MM.1S (cell line): ENCODE results near the gene CFP.

Experiments
- DNase-seq: peaks from one replicate; pipeline ENCODE4 v3.0.0-alpha.2; 2015
- H2AFZ ChIP-seq: fragments of 300-600 bp; sonication (generic); 2 replicates; pipeline ENCODE4 v1.6.0; 2016; ENCODE audit warnings: antibody characterized with exemption, low read length
- H3F3A ChIP-seq: fragments of 300-600 bp; sonication (generic); 2 replicates; pipeline ENCODE4 v1.6.1; 2016; ENCODE audit warnings: mild to moderate bottlenecking, antibody characterized with exemption, low read length, moderate library complexity, mixed read lengths; ENCODE audit not compliant: insufficient read depth
- H3K27ac ChIP-seq: fragments of 300-600 bp; sonication (generic); 2 replicates; pipeline ENCODE4 v1.5.1; 2016; ENCODE audit warnings: mild to moderate bottlenecking, low read length
- H3K27me3 ChIP-seq: fragments of 300-600 bp; sonication (generic); replicated peaks from 2 replicates; pipeline ENCODE4 v1.6.0; 2016; ENCODE audit warnings: low read length; ENCODE audit not compliant: insufficient read depth
- H3K36me3 ChIP-seq: fragments of 300-600 bp; sonication (generic); replicated peaks from 2 replicates; pipeline ENCODE4 v1.6.1; 2016; ENCODE audit warnings: mild to moderate bottlenecking, low read length, mixed read lengths; ENCODE audit not compliant: insufficient read depth
- H3K4me1 ChIP-seq: fragments of 300-600 bp; sonication (generic); 2 replicates; pipeline ENCODE4 v1.6.1; 2016; ENCODE audit warnings: low read length, mixed read lengths
- H3K4me2 ChIP-seq: fragments of 300-600 bp; sonication (generic); 2 replicates; pipeline ENCODE4 v1.6.0; 2016; ENCODE audit warnings: low read depth, low read length
- H3K4me3 ChIP-seq: fragments of 300-600 bp; sonication (generic); 2 replicates; pipeline ENCODE4 v1.5.1; 2016; ENCODE audit warnings: low read length, mixed read lengths
- H3K79me2 ChIP-seq: fragments of 300-600 bp; sonication (generic); 2 replicates; pipeline ENCODE4 v1.6.1; 2016; ENCODE audit warnings: mixed run types, low read length, mixed read lengths
- H3K9ac ChIP-seq: fragments of 300-600 bp; sonication (generic); 2 replicates; pipeline ENCODE4 v1.6.1; 2016; ENCODE audit warnings: low read length, mixed read lengths
- H3K9me2 ChIP-seq: fragments of 300-600 bp; sonication (generic); replicated peaks from 2 replicates; pipeline ENCODE4 v1.6.1; 2016; ENCODE audit warnings: mild to moderate bottlenecking, low read length, mixed read lengths; ENCODE audit not compliant: insufficient read depth
- H3K9me3 ChIP-seq: fragments of 300-600 bp; sonication (generic); replicated peaks from 2 replicates; pipeline ENCODE4 v1.6.1; 2016; ENCODE audit warnings: mild to moderate bottlenecking, low read length, mixed read lengths; ENCODE audit not compliant: insufficient read depth
- H4K20me1 ChIP-seq: fragments of 300-600 bp; sonication (generic); 2 replicates; pipeline ENCODE4 v1.6.1; 2016; ENCODE audit warnings: mild to moderate bottlenecking, low read length, moderate library complexity, mixed read lengths; ENCODE audit not compliant: insufficient read depth
- EZH2 ChIP-seq: fragments of 300-600 bp; sonication (generic); optimal IDR thresholded peaks from 2 replicates; pipeline ENCODE3; 2017; ENCODE audit warnings: low read depth, mild to moderate bottlenecking, antibody characterized with exemption, low read length, mixed read lengths
- EZH2phosphoT487 ChIP-seq: fragments of 300-600 bp; sonication (generic); IDR thresholded peaks from 2 replicates; pipeline ENCODE4 v1.6.1; 2018; ENCODE audit warnings: antibody characterized with exemption, low read length
- TF ChIP-seq, protein P1 (sequence below): fragments of 300-600 bp; sonication (generic); IDR thresholded peaks from 2 replicates; pipeline ENCODE4 v1.5.1; 2016; ENCODE audit warnings: antibody characterized with exemption, low read length, mixed read lengths

CFP gene

DNA sequence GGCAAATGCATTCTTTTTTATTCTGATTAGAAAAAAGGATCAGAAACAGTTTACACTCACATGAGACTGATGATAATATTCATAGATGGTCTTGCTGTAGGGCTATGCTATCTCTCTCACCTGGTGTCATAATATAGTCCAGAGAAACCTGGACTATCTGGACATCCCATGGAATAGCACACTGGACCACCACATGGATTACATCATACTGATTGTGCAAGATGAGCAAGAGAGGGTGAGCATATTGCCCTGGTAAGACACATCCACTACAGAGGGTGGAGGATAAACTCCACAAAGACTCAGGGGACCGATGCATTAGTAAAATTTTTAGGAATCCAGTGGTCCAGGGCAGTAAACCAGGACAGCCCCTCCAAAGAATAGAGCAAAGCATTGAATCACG lies 18.2 kb downstream of the CFP start:
- Histone ChIP-seq H3K36me3 (no peaks in the 10 kb centered on the region), H3F3A (no peaks in the 10 kb centered on the region), H2AFZ (no peak overlapping the region), H3K27me3 (no peaks in the 10 kb centered on the region), H3K9me3 (no peaks in the 10 kb centered on the region), H3K4me2 (no peak overlapping the region), H3K4me3 (no peak overlapping the region), H3K9ac (no peak overlapping the region), H3K27ac (no peak overlapping the region), H3K4me1 (no peaks in the 10 kb centered on the region), H3K79me2 (no peaks in the 10 kb centered on the region), H4K20me1 (no peaks in the 10 kb centered on the region), H3K9me2 (no peaks in the 10 kb centered on the region)
- no peak for TF ChIP-seq EZH2phosphoT487
- TF ChIP-seq, protein P1, sequence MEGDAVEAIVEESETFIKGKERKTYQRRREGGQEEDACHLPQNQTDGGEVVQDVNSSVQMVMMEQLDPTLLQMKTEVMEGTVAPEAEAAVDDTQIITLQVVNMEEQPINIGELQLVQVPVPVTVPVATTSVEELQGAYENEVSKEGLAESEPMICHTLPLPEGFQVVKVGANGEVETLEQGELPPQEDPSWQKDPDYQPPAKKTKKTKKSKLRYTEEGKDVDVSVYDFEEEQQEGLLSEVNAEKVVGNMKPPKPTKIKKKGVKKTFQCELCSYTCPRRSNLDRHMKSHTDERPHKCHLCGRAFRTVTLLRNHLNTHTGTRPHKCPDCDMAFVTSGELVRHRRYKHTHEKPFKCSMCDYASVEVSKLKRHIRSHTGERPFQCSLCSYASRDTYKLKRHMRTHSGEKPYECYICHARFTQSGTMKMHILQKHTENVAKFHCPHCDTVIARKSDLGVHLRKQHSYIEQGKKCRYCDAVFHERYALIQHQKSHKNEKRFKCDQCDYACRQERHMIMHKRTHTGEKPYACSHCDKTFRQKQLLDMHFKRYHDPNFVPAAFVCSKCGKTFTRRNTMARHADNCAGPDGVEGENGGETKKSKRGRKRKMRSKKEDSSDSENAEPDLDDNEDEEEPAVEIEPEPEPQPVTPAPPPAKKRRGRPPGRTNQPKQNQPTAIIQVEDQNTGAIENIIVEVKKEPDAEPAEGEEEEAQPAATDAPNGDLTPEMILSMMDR = no peak
- no peak for TF ChIP-seq EZH2
- no peak for DNase-seq

DNA sequence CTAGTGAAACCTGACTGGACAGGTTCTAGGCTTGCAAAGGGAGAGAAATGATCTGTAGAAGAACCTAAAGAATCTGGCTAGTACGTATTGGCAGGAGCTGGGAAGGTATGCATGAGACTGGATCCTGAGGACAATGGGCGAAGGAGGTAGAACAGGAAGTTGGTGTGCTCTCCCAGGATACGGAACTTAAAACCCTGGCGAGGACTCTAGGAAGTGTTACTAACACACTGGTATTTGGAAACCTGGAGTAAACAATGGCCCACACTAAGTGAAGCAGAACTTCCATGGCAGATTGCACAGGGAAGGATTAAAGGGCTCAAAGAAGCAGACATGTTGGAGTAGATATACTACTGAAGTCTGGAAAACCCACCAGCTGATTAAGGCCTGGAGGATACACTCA lies 19.2 kb downstream of the CFP start:
- H3K79me2 ChIP-seq = no peaks in the 10 kb centered on the region
- H2AFZ ChIP-seq = no peak overlapping the region
- H3K27ac ChIP-seq = no peak overlapping the region
- no peak overlapping the region for H3K4me3 ChIP-seq
- H3K4me1 ChIP-seq = no peaks in the 10 kb centered on the region
- no peaks in the 10 kb centered on the region for H3K9me2 ChIP-seq
- no peaks in the 10 kb centered on the region for H4K20me1 ChIP-seq
- no peaks in the 10 kb centered on the region for H3K36me3 ChIP-seq
- no peaks in the 10 kb centered on the region for H3K27me3 ChIP-seq
- no peaks in the 10 kb centered on the region for H3F3A ChIP-seq
- H3K9ac ChIP-seq = no peak overlapping the region
- no peak overlapping the region for H3K4me2 ChIP-seq
- H3K9me3 ChIP-seq = no peaks in the 10 kb centered on the region
- TF ChIP-seq EZH2 = no peak
- no peak for DNase-seq

- H3K9me2 ChIP-seq = no peaks in the 10 kb centered on the region
- no peaks in the 10 kb centered on the region for H3F3A ChIP-seq
- H3K4me3 ChIP-seq = no peak overlapping the region
- no peaks in the 10 kb centered on the region for H3K36me3 ChIP-seq
- no peak for DNase-seq
- TF ChIP-seq, protein P1 = no peak
- TF ChIP-seq EZH2phosphoT487 (no peak), EZH2 (no peak)
- no peaks in the 10 kb centered on the region for H3K4me1 ChIP-seq
- no peaks in the 10 kb centered on the region for H3K27me3 ChIP-seq
- H3K79me2 ChIP-seq = no peaks in the 10 kb centered on the region
- no peak overlapping the region for H3K27ac ChIP-seq
- no peak overlapping the region for H3K4me2 ChIP-seq
- H4K20me1 ChIP-seq = no peaks in the 10 kb centered on the region
- no peak overlapping the region for H2AFZ ChIP-seq
- no peaks in the 10 kb centered on the region for H3K9me3 ChIP-seq
- no peak overlapping the region for H3K9ac ChIP-seq
Observed at GRCh38 chrX:47608130-47608810, 21.5 kb downstream of the CFP start.

- DNase-seq = no peak
- no peak overlapping the region for H3K27ac ChIP-seq
Observed at GRCh38 chrX:47607091-47607490, 22.6 kb downstream of the CFP start.

More at GRCh38 chrX:47607091-47607490, 22.6 kb downstream of the CFP start:
- Histone ChIP-seq H3K4me1 (no peaks in the 10 kb centered on the region), H4K20me1 (no peaks in the 10 kb centered on the region), H3K27me3 (no peaks in the 10 kb centered on the region), H3K36me3 (no peaks in the 10 kb centered on the region), H3F3A (no peaks in the 10 kb centered on the region), H3K4me3 (no peak overlapping the region), H3K9ac (no peak overlapping the region), H2AFZ (no peak overlapping the region), H3K9me2 (no peaks in the 10 kb centered on the region), H3K79me2 (no peaks in the 10 kb centered on the region), H3K4me2 (no peak overlapping the region), H3K9me3 (no peaks in the 10 kb centered on the region)
- no peak for TF ChIP-seq EZH2phosphoT487
- TF ChIP-seq EZH2 = no peak
- TF ChIP-seq, protein P1 = no peak
